Measurements from ENCODE around the gene ESPL1. TPM values are rescaled to one million over a fixed set of nuclear protein-coding genes. Genes with fewer than 3 reads are reported as not detected.
A peak's percentile ranks its signal among the peaks of the same experiment; 100 is the strongest.

The ESPL1 gene
- total and polyA plus RNA-seq, 5 donors from 2014 or later = 0.05 to 2.7 (median 0.18) TPM; not detected in 1

GRCh38 chr12:53226815-53227214 lies 41.3 kb upstream of the ESPL1 start:
- no peak overlapping the region for H3K27ac ChIP-seq (ENCODE audit: insufficient read depth, low read length, poor library complexity, severe bottlenecking)
- H3K9me3 Mint-ChIP-seq = no peaks in the 10 kb centered on the region
- H3K9me3 ChIP-seq (ENCODE audit: control insufficient read depth in 2 of 2, low read length in 2 of 2) = no peaks in the 10 kb centered on the region
- ATAC-seq (ENCODE audit: low read depth in 2 of 2) (no peak), DNase-seq (no peak)
- H3K4me1 Mint-ChIP-seq = peaks cover 10 to 78% (median 48%) of the 10 kb centered on the region in 4 donors
- H3K27me3 Mint-ChIP-seq = no peaks in the 10 kb centered on the region
- no peaks in the 10 kb centered on the region for H3K27me3 ChIP-seq (ENCODE audit: control insufficient read depth, insufficient read depth, low read length)
- H3K4me1 ChIP-seq (ENCODE audit: control insufficient read depth, insufficient read depth, low read length, poor library complexity, severe bottlenecking) = peaks cover 52% of the 10 kb centered on the region
- peak overlapping the region in 2 of 3 donors; percentile 17 to 39 for H3K27ac Mint-ChIP-seq
- H3K4me3 Mint-ChIP-seq = peak overlapping the region in 1 of 4 donors; percentile 33
- H3K4me3 ChIP-seq (ENCODE audit: low read depth, low read length) = no peak overlapping the region
- peaks cover 4% of the 10 kb centered on the region for H3K36me3 Mint-ChIP-seq
- no peaks in the 10 kb centered on the region for H3K36me3 ChIP-seq (ENCODE audit: control insufficient read depth, insufficient read depth, low read length)

GRCh38 chr12:53227341-53227740 lies 40.8 kb upstream of the ESPL1 start:
- H3K4me3 Mint-ChIP-seq = no peak overlapping the region
- ATAC-seq (ENCODE audit: low read depth in 2 of 2) (no peak), DNase-seq (no peak)
- no peaks in the 10 kb centered on the region for H3K9me3 Mint-ChIP-seq
- no peaks in the 10 kb centered on the region for H3K36me3 ChIP-seq (ENCODE audit: control insufficient read depth, insufficient read depth, low read length)
- H3K9me3 ChIP-seq (ENCODE audit: control insufficient read depth in 2 of 2, low read length in 2 of 2) = no peaks in the 10 kb centered on the region
- no peak overlapping the region for H3K4me3 ChIP-seq (ENCODE audit: low read depth, low read length)
- H3K36me3 Mint-ChIP-seq = peaks cover 4% of the 10 kb centered on the region
- peak overlapping the region in 1 of 3 donors; percentile 17 for H3K27ac Mint-ChIP-seq
- no peaks in the 10 kb centered on the region for H3K27me3 ChIP-seq (ENCODE audit: control insufficient read depth, insufficient read depth, low read length)
- no peak overlapping the region for H3K27ac ChIP-seq (ENCODE audit: insufficient read depth, low read length, poor library complexity, severe bottlenecking)
- no peaks in the 10 kb centered on the region for H3K27me3 Mint-ChIP-seq
- peaks cover 6 to 74% (median 44%) of the 10 kb centered on the region in 4 donors for H3K4me1 Mint-ChIP-seq
- peaks cover 48% of the 10 kb centered on the region for H3K4me1 ChIP-seq (ENCODE audit: control insufficient read depth, insufficient read depth, low read length, poor library complexity, severe bottlenecking)

GRCh38 chr12:53227836-53228235 lies 40.3 kb upstream of the ESPL1 start:
- Mint-ChIP-seq H3K27me3 (no peaks in the 10 kb centered on the region), H3K4me1 (peaks cover 6 to 74% (median 45%) of the 10 kb centered on the region in 4 donors), H3K9me3 (no peaks in the 10 kb centered on the region), H3K27ac (peak overlapping the region in 1 of 3 donors; percentile 5), H3K4me3 (peak overlapping the region in 1 of 4 donors; percentile 79), H3K36me3 (peaks cover 4% of the 10 kb centered on the region)
- H3K4me3 ChIP-seq (ENCODE audit: low read depth, low read length) = no peak overlapping the region
- no peaks in the 10 kb centered on the region for H3K9me3 ChIP-seq (ENCODE audit: control insufficient read depth in 2 of 2, low read length in 2 of 2)
- ATAC-seq (ENCODE audit: low read depth in 2 of 2) = no peak
- peaks cover 48% of the 10 kb centered on the region for H3K4me1 ChIP-seq (ENCODE audit: control insufficient read depth, insufficient read depth, low read length, poor library complexity, severe bottlenecking)
- H3K36me3 ChIP-seq (ENCODE audit: control insufficient read depth, insufficient read depth, low read length) = no peaks in the 10 kb centered on the region
- H3K27ac ChIP-seq (ENCODE audit: insufficient read depth, low read length, poor library complexity, severe bottlenecking) = no peak overlapping the region
- no peaks in the 10 kb centered on the region for H3K27me3 ChIP-seq (ENCODE audit: control insufficient read depth, insufficient read depth, low read length)
- no peak for DNase-seq

GRCh38 chr12:53229454-53229853 lies 38.6 kb upstream of the ESPL1 start:
- H3K27ac Mint-ChIP-seq = peak overlapping the region; percentile 72 to 93 (median 86)
- Histone ChIP-seq H3K4me1 (ENCODE audit: control insufficient read depth, insufficient read depth, low read length, poor library complexity, severe bottlenecking) (peaks cover 48% of the 10 kb centered on the region), H3K4me3 (ENCODE audit: low read depth, low read length) (no peak overlapping the region), H3K27ac (ENCODE audit: insufficient read depth, low read length, poor library complexity, severe bottlenecking) (no peak overlapping the region), H3K36me3 (ENCODE audit: control insufficient read depth, insufficient read depth, low read length) (no peaks in the 10 kb centered on the region), H3K27me3 (ENCODE audit: control insufficient read depth, insufficient read depth, low read length) (no peaks in the 10 kb centered on the region), H3K9me3 (ENCODE audit: control insufficient read depth in 2 of 2, low read length in 2 of 2) (no peaks in the 10 kb centered on the region)
- no peaks in the 10 kb centered on the region for H3K27me3 Mint-ChIP-seq
- ATAC-seq (ENCODE audit: low read depth in 2 of 2) (no peak), DNase-seq (no peak)
- H3K4me1 Mint-ChIP-seq = peaks cover 0 to 71% (median 40%) of the 10 kb centered on the region in 4 donors
- no peaks in the 10 kb centered on the region for H3K9me3 Mint-ChIP-seq
- peaks cover 4% of the 10 kb centered on the region for H3K36me3 Mint-ChIP-seq
- H3K4me3 Mint-ChIP-seq = peak overlapping the region in 3 of 4 donors; percentile 67 to 91 (median 78)

- Mint-ChIP-seq H3K36me3 (peaks cover 4% of the 10 kb centered on the region), H3K9me3 (no peaks in the 10 kb centered on the region), H3K4me1 (peaks cover 0 to 69% (median 38%) of the 10 kb centered on the region in 4 donors), H3K4me3 (peak overlapping the region; percentile 53 to 86 (median 75)), H3K27me3 (no peaks in the 10 kb centered on the region), H3K27ac (peak overlapping the region in 2 of 3 donors; percentile 83 to 86)
- H3K27me3 ChIP-seq (ENCODE audit: control insufficient read depth, insufficient read depth, low read length) = no peaks in the 10 kb centered on the region
- H3K4me3 ChIP-seq (ENCODE audit: low read depth, low read length) = no peak overlapping the region
- H3K9me3 ChIP-seq (ENCODE audit: control insufficient read depth in 2 of 2, low read length in 2 of 2) = no peaks in the 10 kb centered on the region
- H3K36me3 ChIP-seq (ENCODE audit: control insufficient read depth, insufficient read depth, low read length) = no peaks in the 10 kb centered on the region
- no peak for ATAC-seq (ENCODE audit: low read depth in 2 of 2)
- no peak for DNase-seq
- H3K27ac ChIP-seq (ENCODE audit: insufficient read depth, low read length, poor library complexity, severe bottlenecking) = peak overlapping the region; percentile 10
- H3K4me1 ChIP-seq (ENCODE audit: control insufficient read depth, insufficient read depth, low read length, poor library complexity, severe bottlenecking) = peaks cover 51% of the 10 kb centered on the region
These were observed 37.8 kb upstream of the ESPL1 start for GRCh38 chr12:53230108-53230845.

- peak overlapping the region; percentile 27 to 86 (median 80) for H3K4me3 Mint-ChIP-seq
- peaks cover 0 to 74% (median 44%) of the 10 kb centered on the region in 4 donors for H3K4me1 Mint-ChIP-seq
- DNase-seq = no peak
- no peak for ATAC-seq (ENCODE audit: low read depth in 2 of 2)
- H3K36me3 ChIP-seq (ENCODE audit: control insufficient read depth, insufficient read depth, low read length) = no peaks in the 10 kb centered on the region
- H3K4me1 ChIP-seq (ENCODE audit: control insufficient read depth, insufficient read depth, low read length, poor library complexity, severe bottlenecking) = peaks cover 64% of the 10 kb centered on the region
- H3K4me3 ChIP-seq (ENCODE audit: low read depth, low read length) = peak overlapping the region; percentile 58
- no peaks in the 10 kb centered on the region for H3K9me3 Mint-ChIP-seq
- no peaks in the 10 kb centered on the region for H3K27me3 Mint-ChIP-seq
- H3K27me3 ChIP-seq (ENCODE audit: control insufficient read depth, insufficient read depth, low read length) = no peaks in the 10 kb centered on the region
- H3K9me3 ChIP-seq (ENCODE audit: control insufficient read depth in 2 of 2, low read length in 2 of 2) = no peaks in the 10 kb centered on the region
- H3K36me3 Mint-ChIP-seq = peaks cover 4% of the 10 kb centered on the region
- H3K27ac Mint-ChIP-seq = peak overlapping the region in 2 of 3 donors; percentile 63 to 88
- peak overlapping the region; percentile 75 for H3K27ac ChIP-seq (ENCODE audit: insufficient read depth, low read length, poor library complexity, severe bottlenecking)
These were observed 36.5 kb upstream of the ESPL1 start for GRCh38 chr12:53231671-53231920.

- DNase-seq (peak; percentile 52 to 69 (median 68)), ATAC-seq (ENCODE audit: low read depth in 2 of 2) (peak; percentile 61 to 63)
- Mint-ChIP-seq H3K27me3 (no peaks in the 10 kb centered on the region), H3K4me3 (peak within 1 kb of the TSS; percentile 81 to 91 (median 86)), H3K27ac (peak within 1 kb of the TSS; percentile 67 to 99 (median 91)), H3K36me3 (peaks cover under 1% of the 10 kb centered on the region), H3K4me1 (peaks cover 0 to 76% (median 44%) of the 10 kb centered on the region in 4 donors), H3K9me3 (no peaks in the 10 kb centered on the region)
- Histone ChIP-seq H3K9me3 (ENCODE audit: control insufficient read depth in 2 of 2, low read length in 2 of 2) (no peaks in the 10 kb centered on the region), H3K27ac (ENCODE audit: insufficient read depth, low read length, poor library complexity, severe bottlenecking) (peak within 1 kb of the TSS; percentile 75), H3K4me1 (ENCODE audit: control insufficient read depth, insufficient read depth, low read length, poor library complexity, severe bottlenecking) (peaks cover 69% of the 10 kb centered on the region), H3K36me3 (ENCODE audit: control insufficient read depth, insufficient read depth, low read length) (no peaks in the 10 kb centered on the region), H3K4me3 (ENCODE audit: low read depth, low read length) (peak within 1 kb of the TSS; percentile 58), H3K27me3 (ENCODE audit: control insufficient read depth, insufficient read depth, low read length) (no peaks in the 10 kb centered on the region)
These were observed 36.0 kb upstream of the ESPL1 start, which contains the start of gene RARG for GRCh38 chr12:53231921-53232645. Gene RARG, minus strand, starts transcription at chr12:53232209. Its CDS starts 4,664 bp downstream, at chr12:53227545.

Data from CD4-positive, CD25-positive, alpha-beta regulatory T cell (primary cell).